HL-60 (cell line): ENCODE results near the gene UNC5C.

Source experiments
- CTCF ChIP-seq: IDR thresholded peaks from one replicate; pipeline ENCODE4 v1.5.1; 2011; ENCODE audit warnings: low read length, control low read depth, inconsistent platforms; ENCODE audit not compliant: insufficient read depth
- POLR2AphosphoS5 ChIP-seq: IDR thresholded peaks from 2 replicates; pipeline ENCODE4 v1.6.1; 2012; ENCODE audit warnings: low read depth
- REST ChIP-seq: IDR thresholded peaks from 2 replicates; pipeline ENCODE4 v1.6.1; 2012; ENCODE audit warnings: low read depth; ENCODE audit not compliant: insufficient replicate concordance

- TF ChIP-seq CTCF = no peak
- no peak for TF ChIP-seq REST
- no peak for TF ChIP-seq POLR2AphosphoS5
Measured at GRCh38 chr4:95268819-95269565, 279.8 kb downstream of the UNC5C start.
